Gastroesophageal sphincter (tissue), 4 donors: ENCODE measurements around the gene SSNA1. TPM values are rescaled to one million over a fixed set of nuclear protein-coding genes. Genes with fewer than 3 reads are reported as not detected.

Experiments used
- ATAC-seq: fragments of 150-250 bp; one replicate; pipeline ENCODE4 v1.9.1; 2016; ENCODE audit warnings: mild to moderate bottlenecking, moderate library complexity
- H3K27ac ChIP-seq, 4 donors: fragments of 200-600 bp; sonication (generic) in 3 of 4; 1 replicate in 3 of 4; 2 replicates in 1 of 4; pipeline ENCODE4 v1.5.1; 2016 to 2019
- H3K27me3 ChIP-seq: fragments of 200-600 bp; sonication (generic); one replicate; pipeline ENCODE4 v1.5.1; 2019
- H3K36me3 ChIP-seq, 2 donors: fragments of 200-600 bp; sonication (generic); one replicate each; pipeline ENCODE4 v1.5.1; 2019; ENCODE audit warnings: control low read depth in 1 of 2
- H3K4me1 ChIP-seq, 3 donors: fragments of 200-600 bp; sonication (generic); 1 replicate in 2 of 3; 2 replicates in 1 of 3; pipeline ENCODE4 v1.5.1; 2016 to 2019; ENCODE audit warnings: control low read depth in 2 of 3
- H3K4me3 ChIP-seq, 2 donors: fragments of 200-600 bp; sonication (generic); one replicate each; pipeline ENCODE4 v1.5.1; 2019; ENCODE audit warnings: mild to moderate bottlenecking in 1 of 2, moderate library complexity in 1 of 2
- H3K9me3 ChIP-seq, 3 donors: fragments of 200-600 bp; sonication (generic); one replicate each; pipeline ENCODE4 v1.5.1; 2017 to 2019; ENCODE audit warnings: control low read depth in 2 of 3
- EP300 ChIP-seq: sonication (generic); formaldehyde crosslinking; IDR thresholded peaks from one replicate; pipeline ENCODE4 v1.6.1; 2017; ENCODE audit warnings: antibody characterized with exemption, mild to moderate bottlenecking
- POLR2A ChIP-seq, 2 donors: fragments of 450-650 bp; IDR thresholded peaks; one replicate each; pipeline ENCODE4 v1.6.1; 2017; ENCODE audit warnings: antibody characterized with exemption in 2 of 2, mild to moderate bottlenecking in 2 of 2, moderate library complexity in 1 of 2
- POLR2AphosphoS5 ChIP-seq: sonication (generic); formaldehyde crosslinking; IDR thresholded peaks from one replicate; pipeline ENCODE4 v1.6.1; 2017; ENCODE audit warnings: antibody characterized with exemption
- WGBS, 2 donors: methylation state at CpG; one replicate each; pipeline ENCODE4 v1.1.5; 2018; ENCODE audit warnings: low coverage in 1 of 2; 5-methylcytosine and 5-hydroxymethylcytosine counted together
- total RNA-seq, 4 donors: library from RNA; depleted of rRNA; stranded (reverse); fragments of >200 nt; gene quantifications; one replicate each; pipeline ENCODE4 v1.1.0, GENCODE V29; 2016
- TF ChIP-seq, protein P1 (sequence below), 4 experiments: fragments of 200-600 bp in 2 of 4; fragments of 450-650 bp in 2 of 4; sonication (generic) in 1 of 4; IDR thresholded peaks; one replicate each; pipeline ENCODE4 v1.5.1; 2017 to 2019; ENCODE audit warnings: antibody characterized with exemption in 4 of 4, mild to moderate bottlenecking in 2 of 4, moderate library complexity in 2 of 4

Gene SSNA1
- total RNA-seq, 4 donors from 2014 or later, result 56.8 to 99.0 (median 73.8) TPM

DNA sequence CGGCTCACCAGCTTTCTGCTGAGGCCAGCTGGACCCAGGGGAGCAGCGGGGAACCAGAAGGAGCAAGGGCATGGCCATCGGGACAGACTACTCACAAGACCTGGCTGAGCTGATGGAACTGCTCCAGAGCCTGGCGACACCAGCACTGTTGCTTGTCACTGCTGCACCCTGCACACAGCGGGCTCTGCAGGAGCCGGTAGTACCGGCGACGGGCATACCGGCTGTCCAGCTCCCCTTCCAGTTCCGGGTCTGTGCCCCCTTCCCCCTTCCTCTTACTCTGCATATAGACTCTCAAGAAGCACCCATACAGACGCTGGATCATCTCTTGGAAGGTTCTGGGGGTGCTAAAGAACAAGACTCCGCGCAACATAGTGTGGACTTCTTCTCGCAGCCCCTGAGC lies 1.1 kb upstream of the SSNA1 start:
- no peak for ATAC-seq
- H3K27ac ChIP-seq, result peak overlapping the region in 1 of 4 donors; percentile 97
- H3K4me1 ChIP-seq, result peaks cover 6 to 71% (median 36%) of the 10 kb centered on the region in 3 donors
- H3K27me3 ChIP-seq, result no peaks in the 10 kb centered on the region
- H3K36me3 ChIP-seq, result peaks cover 0 to 68% of the 10 kb centered on the region in 2 donors
- no peaks in the 10 kb centered on the region for H3K9me3 ChIP-seq
- H3K4me3 ChIP-seq, result peak overlapping the region; percentile 63 to 75
- TF ChIP-seq POLR2A (IDR thresholded peaks at IDR 0.05), result no peak
- no peak for TF ChIP-seq EP300
- TF ChIP-seq, protein P1, sequence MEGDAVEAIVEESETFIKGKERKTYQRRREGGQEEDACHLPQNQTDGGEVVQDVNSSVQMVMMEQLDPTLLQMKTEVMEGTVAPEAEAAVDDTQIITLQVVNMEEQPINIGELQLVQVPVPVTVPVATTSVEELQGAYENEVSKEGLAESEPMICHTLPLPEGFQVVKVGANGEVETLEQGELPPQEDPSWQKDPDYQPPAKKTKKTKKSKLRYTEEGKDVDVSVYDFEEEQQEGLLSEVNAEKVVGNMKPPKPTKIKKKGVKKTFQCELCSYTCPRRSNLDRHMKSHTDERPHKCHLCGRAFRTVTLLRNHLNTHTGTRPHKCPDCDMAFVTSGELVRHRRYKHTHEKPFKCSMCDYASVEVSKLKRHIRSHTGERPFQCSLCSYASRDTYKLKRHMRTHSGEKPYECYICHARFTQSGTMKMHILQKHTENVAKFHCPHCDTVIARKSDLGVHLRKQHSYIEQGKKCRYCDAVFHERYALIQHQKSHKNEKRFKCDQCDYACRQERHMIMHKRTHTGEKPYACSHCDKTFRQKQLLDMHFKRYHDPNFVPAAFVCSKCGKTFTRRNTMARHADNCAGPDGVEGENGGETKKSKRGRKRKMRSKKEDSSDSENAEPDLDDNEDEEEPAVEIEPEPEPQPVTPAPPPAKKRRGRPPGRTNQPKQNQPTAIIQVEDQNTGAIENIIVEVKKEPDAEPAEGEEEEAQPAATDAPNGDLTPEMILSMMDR (IDR thresholded peaks at IDR 0.05), result no peak
- no peak for TF ChIP-seq POLR2AphosphoS5
- 87% methylated on average over 4 of the region's 15 CpGs; no CpG with 5 or more reads in 1 of the 2 donors for WGBS, 2 donors

DNA sequence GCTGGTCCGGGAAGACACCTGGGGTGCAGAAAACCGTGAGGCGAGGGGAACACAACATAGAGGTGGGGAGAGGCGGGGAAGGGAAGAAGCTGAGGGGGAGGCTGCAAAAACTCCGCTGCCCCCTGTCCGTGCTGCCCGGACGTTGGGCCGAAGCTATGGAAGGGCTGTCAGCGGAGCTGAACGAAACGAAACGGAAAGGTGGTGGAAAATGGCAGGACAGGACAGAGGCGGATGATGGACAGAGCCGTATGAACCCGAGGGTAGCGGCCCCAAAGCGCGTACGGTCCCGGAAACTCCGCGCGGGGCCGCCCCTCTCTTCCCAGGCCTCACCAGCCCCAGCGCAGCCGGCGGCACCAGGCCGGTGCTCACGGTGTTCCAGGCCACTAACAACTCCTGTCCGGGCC lies 388 bp upstream of the SSNA1 start:
- peak overlapping the region; percentile 75 to 99 (median 98) for H3K27ac ChIP-seq
- TF ChIP-seq, protein P1 (IDR thresholded peaks at IDR 0.05), result no peak
- TF ChIP-seq POLR2AphosphoS5, result no peak
- TF ChIP-seq EP300, result no peak
- no peak for TF ChIP-seq POLR2A (IDR thresholded peaks at IDR 0.05)
- H3K27me3 ChIP-seq, result no peaks in the 10 kb centered on the region
- ATAC-seq, result no peak
- 0% methylated on average over 5 to 7 of the region's 31 CpGs for WGBS, 2 donors
- H3K36me3 ChIP-seq, result peaks cover 0 to 61% of the 10 kb centered on the region in 2 donors
- H3K4me3 ChIP-seq, result peak overlapping the region; percentile 63 to 75
- H3K9me3 ChIP-seq, result no peaks in the 10 kb centered on the region
- peaks cover 6 to 71% (median 36%) of the 10 kb centered on the region in 3 donors for H3K4me1 ChIP-seq

GRCh38 chr9:137189297-137190295 lies 1.1 kb downstream of the SSNA1 start:
- no peak for ATAC-seq
- no peak for TF ChIP-seq POLR2A (IDR thresholded peaks at IDR 0.05)
- TF ChIP-seq, protein P1 (IDR thresholded peaks at IDR 0.05), result peak in 1 of 4 experiments; percentile 13
- WGBS, 2 donors, result 42% methylated on average over 5 of the region's 23 CpGs; no CpG with 5 or more reads in 1 of the 2 donors
- Histone ChIP-seq H3K4me3 (peak overlapping the region; percentile 63 to 75), H3K27me3 (no peaks in the 10 kb centered on the region), H3K4me1 (peaks cover 6 to 79% (median 36%) of the 10 kb centered on the region in 3 donors), H3K36me3 (peaks cover 0 to 46% of the 10 kb centered on the region in 2 donors), H3K27ac (peak overlapping the region; percentile 75 to 99 (median 98)), H3K9me3 (no peaks in the 10 kb centered on the region)

DNA sequence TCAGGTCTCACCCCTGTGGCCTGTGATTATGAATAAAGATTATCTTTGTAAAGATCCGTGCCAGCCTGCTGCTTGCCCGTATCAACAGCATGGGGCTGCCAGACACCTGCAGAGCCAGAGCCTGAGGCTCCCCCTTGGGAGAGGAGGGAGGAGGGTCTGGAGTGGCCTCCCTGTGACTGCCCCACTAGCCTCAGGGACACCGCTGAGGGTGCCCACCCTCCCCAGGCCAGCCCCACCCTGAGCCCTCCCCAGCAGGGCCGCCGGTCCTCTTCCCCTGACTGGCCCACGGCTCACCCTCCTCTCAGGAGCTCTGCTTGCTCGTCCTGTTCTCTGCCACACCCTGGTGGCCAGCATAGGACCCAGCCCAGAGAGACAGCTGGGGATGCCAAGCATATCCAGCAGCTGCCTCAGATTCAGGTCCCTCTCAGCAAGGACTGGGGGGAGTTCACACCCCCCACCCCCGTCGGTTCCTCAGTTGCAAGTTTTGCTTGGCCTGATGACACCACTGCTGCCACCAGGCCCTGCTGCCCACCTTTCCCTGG lies 1.9 kb downstream of the SSNA1 start:
- Histone ChIP-seq H3K27me3 (no peaks in the 10 kb centered on the region), H3K36me3 (peaks cover 0 to 38% of the 10 kb centered on the region in 2 donors), H3K4me1 (peaks cover 6 to 79% (median 36%) of the 10 kb centered on the region in 3 donors), H3K27ac (peak overlapping the region in 3 of 4 donors; percentile 97 to 99 (median 99)), H3K9me3 (no peaks in the 10 kb centered on the region), H3K4me3 (no peak overlapping the region)
- TF ChIP-seq EP300, result no peak
- no peak for TF ChIP-seq POLR2A (IDR thresholded peaks at IDR 0.05)
- TF ChIP-seq POLR2AphosphoS5, result no peak
- TF ChIP-seq, protein P1 (IDR thresholded peaks at IDR 0.05), result no peak
- 40 to 92% methylated on average over 1 to 2 of the region's 9 CpGs for WGBS, 2 donors
- no peak for ATAC-seq
